Left ventricle myocardium inferior (tissue), 1 donor: ENCODE results near the gene VIL1. TPM values are rescaled to one million over a fixed set of nuclear protein-coding genes. Genes with fewer than 3 reads are reported as not detected.

Experiments
- DNase-seq: peaks from one replicate; pipeline ENCODE4 v3.0.0-alpha.2; 2020
- H3K27ac ChIP-seq: fragments of 200-600 bp; replicated peaks from 2 replicates; pipeline ENCODE4 v1.8.0; 2021
- H3K27me3 ChIP-seq: fragments of 200-600 bp; 2 replicates; pipeline ENCODE4 v1.8.0; 2021; ENCODE audit warnings: low read depth
- H3K36me3 ChIP-seq: fragments of 200-600 bp; 2 replicates; pipeline ENCODE4 v1.8.0; 2021
- H3K4me1 ChIP-seq: fragments of 200-600 bp; 2 replicates; pipeline ENCODE4 v1.8.0; 2021
- H3K4me3 ChIP-seq: fragments of 200-600 bp; 2 replicates; pipeline ENCODE4 v1.8.0; 2021; ENCODE audit warnings: mild to moderate bottlenecking, moderate library complexity
- H3K9me3 ChIP-seq: fragments of 200-600 bp; replicated peaks from 2 replicates; pipeline ENCODE4 v1.8.0; 2021
- CTCF ChIP-seq: fragments of 200-600 bp; IDR thresholded peaks from 2 replicates; pipeline ENCODE4 v1.8.0; 2021; ENCODE audit warnings: antibody characterized with exemption, mild to moderate bottlenecking, borderline replicate concordance
- intact Hi-C: fragments of 100-400 bp; cut with micrococcal nuclease; formaldehyde crosslinking; loops from one replicate; pipeline ENCODE4 v1.11.0; 2022
- total RNA-seq: library from RNA; stranded (reverse); fragmentation: NEBNext Ultra II Directional; extraction: Animal tissue kit (Norgen Biotek cat#: 25700); gene quantifications from one replicate; pipeline ENCODE4 v1.2.1, GENCODE V29; 2021
- donor health status: DM: no; HTN: yes; CAD: no; lungs with severe emphysema.

VIL1 gene
- total RNA-seq, 1 donor from 2014 or later: not detected

- Histone ChIP-seq H3K4me3 (peak overlapping the region; percentile 100), H3K27me3 (no peaks in the 10 kb centered on the region), H3K9me3 (no peaks in the 10 kb centered on the region), H3K36me3 (no peaks in the 10 kb centered on the region), H3K27ac (peak overlapping the region; percentile 100), H3K4me1 (peaks cover 41% of the 10 kb centered on the region)
- TF ChIP-seq CTCF: no peak
- DNase-seq: no peak
- intact Hi-C loops: loop anchor here (10.0 kb wide), 1 partner anchor 101 kb away; the partner anchor contains the start of gene TMBIM1
Measured at GRCh38 chr2:218395456-218395825, 23.5 kb upstream of the VIL1 start.

- TF ChIP-seq CTCF: peak; percentile 95
- DNase-seq: peak; percentile 93
- Histone ChIP-seq H3K36me3 (peaks cover under 1% of the 10 kb centered on the region), H3K4me3 (peak overlapping the region; percentile 100), H3K4me1 (peaks cover 47% of the 10 kb centered on the region), H3K9me3 (no peaks in the 10 kb centered on the region), H3K27ac (peak overlapping the region; percentile 100), H3K27me3 (no peaks in the 10 kb centered on the region)
- intact Hi-C loops: loop anchor here (10.0 kb wide), 1 partner anchor 101 kb away; the partner anchor contains the start of gene TMBIM1
Measured at GRCh38 chr2:218395826-218396687, 22.9 kb upstream of the VIL1 start.

DNA sequence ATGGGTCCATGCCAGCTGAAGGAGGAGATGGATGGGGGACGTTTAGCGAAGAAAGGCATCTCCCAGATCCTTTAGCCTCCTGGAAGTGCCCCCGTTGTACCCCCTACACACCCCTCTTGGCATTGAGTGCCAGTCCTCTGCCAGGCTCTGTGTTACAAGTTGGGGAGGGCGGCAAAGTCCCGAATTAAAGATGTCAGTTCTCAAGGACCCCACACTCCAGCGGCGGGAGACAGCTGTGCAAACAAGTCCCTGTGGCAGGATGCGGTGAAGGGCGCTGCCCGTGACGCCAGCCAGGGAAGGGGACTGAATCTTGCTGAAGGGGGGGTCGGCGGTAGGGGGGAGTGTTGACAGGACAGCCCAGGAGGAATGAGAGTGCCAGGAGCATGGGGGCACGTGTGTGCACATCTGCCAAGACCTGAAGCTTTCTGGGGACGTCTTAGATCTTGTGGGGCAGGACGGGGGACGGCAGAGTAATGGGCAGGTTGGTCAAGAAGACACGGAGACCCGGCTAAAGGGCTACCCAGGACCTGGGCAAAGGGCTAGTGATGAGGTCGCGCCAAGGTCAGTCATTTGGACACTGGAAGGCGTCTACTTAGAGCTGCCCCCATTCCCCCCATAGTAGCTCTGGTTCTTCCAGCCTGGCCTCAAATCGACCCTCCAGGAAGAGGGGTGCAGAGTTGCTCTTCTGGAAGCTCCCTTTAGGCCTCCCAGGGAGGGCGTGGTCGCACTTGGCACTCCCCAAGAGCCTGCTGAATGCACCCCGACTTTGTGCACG is 22.0 kb upstream of the VIL1 start:
- Histone ChIP-seq H3K27me3 (no peaks in the 10 kb centered on the region), H3K4me3 (peak overlapping the region; percentile 100), H3K27ac (peak overlapping the region; percentile 100), H3K36me3 (peaks cover 9% of the 10 kb centered on the region), H3K9me3 (no peaks in the 10 kb centered on the region), H3K4me1 (peaks cover 55% of the 10 kb centered on the region)
- no peak for TF ChIP-seq CTCF
- intact Hi-C loops: loop anchor here (10.0 kb wide), 1 partner anchor 102 kb away; the partner anchor contains the start of gene TMBIM1
- DNase-seq: peak; percentile 84

- H3K9me3 ChIP-seq: no peaks in the 10 kb centered on the region
- H3K27me3 ChIP-seq: no peaks in the 10 kb centered on the region
- no peak for TF ChIP-seq CTCF
- peak overlapping the region; percentile 100 for H3K27ac ChIP-seq
- H3K4me3 ChIP-seq: peak overlapping the region; percentile 100
- H3K4me1 ChIP-seq: peaks cover 61% of the 10 kb centered on the region
- intact Hi-C loops: loop anchor here (10.0 kb wide), 1 partner anchor 103 kb away; the partner anchor contains the start of gene TMBIM1
- DNase-seq: no peak
- H3K36me3 ChIP-seq: peaks cover 14% of the 10 kb centered on the region
Measured at GRCh38 chr2:218397463-218397819, 21.5 kb upstream of the VIL1 start.

DNA sequence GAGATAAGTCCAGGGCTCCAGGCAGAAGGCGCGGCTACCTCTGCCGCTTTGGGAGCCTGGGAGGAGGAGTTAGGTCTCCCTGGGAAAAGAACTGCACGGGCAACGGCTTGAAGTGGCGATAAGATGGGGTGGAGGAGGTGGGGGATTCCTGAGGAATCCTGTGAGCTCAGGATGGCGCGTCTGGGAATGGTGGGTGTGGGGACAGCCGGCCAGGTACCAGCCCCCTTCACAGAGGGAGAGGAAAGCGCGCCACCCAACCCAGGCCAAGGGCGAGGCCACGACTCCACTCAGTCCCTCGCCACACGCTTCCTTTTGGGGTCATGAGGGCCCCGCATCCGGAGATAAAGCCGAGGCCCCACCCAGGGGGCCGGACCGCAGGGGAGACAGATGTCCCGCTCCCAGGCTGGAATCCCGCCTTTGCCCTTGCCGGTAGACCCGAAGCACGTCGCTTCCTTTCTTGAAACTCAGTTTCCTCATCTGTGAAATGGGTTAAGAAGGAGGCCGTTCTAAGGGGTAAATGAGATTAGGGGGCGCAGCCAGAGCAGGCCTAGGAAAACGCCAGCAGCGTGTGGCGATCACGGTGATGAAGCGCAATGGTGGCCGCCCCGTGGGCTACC is 21.0 kb upstream of the VIL1 start:
- H3K36me3 ChIP-seq: peaks cover 19% of the 10 kb centered on the region
- DNase-seq: peak; percentile 89
- no peaks in the 10 kb centered on the region for H3K9me3 ChIP-seq
- intact Hi-C loops: loop anchor here (10.0 kb wide), 1 partner anchor 103 kb away; the partner anchor contains the start of gene TMBIM1
- peak overlapping the region; percentile 100 for H3K4me3 ChIP-seq
- H3K4me1 ChIP-seq: peaks cover 66% of the 10 kb centered on the region
- TF ChIP-seq CTCF: no peak
- peak overlapping the region; percentile 100 for H3K27ac ChIP-seq
- no peaks in the 10 kb centered on the region for H3K27me3 ChIP-seq
